GM08714 (cell line): ENCODE measurements around the gene PDE9A.

Source experiments
- H3K4me3 ChIP-seq: fragments of 200-500 bp; sonication (Bioruptor generic); 2 replicates; pipeline ENCODE4 v1.5.1; 2014; ENCODE audit warnings: mild to moderate bottlenecking, low read length, inconsistent platforms
- ZNF274 ChIP-seq: IDR thresholded peaks from 2 replicates; pipeline ENCODE4 v1.6.1; 2012; ENCODE audit warnings: mild to moderate bottlenecking, low read depth, low read length

Gene PDE9A

GRCh38 chr21:42644223-42645208, 8.9 kb upstream of the PDE9A start:
- H3K4me3 ChIP-seq = no peak overlapping the region
- TF ChIP-seq ZNF274 = no peak

- TF ChIP-seq ZNF274 = no peak
- no peak overlapping the region for H3K4me3 ChIP-seq
Observed at GRCh38 chr21:42645211-42646075, 8.0 kb upstream of the PDE9A start.

- no peak overlapping the region for H3K4me3 ChIP-seq
- no peak for TF ChIP-seq ZNF274
Observed at GRCh38 chr21:42646076-42646825, 7.2 kb upstream of the PDE9A start.

- no peak overlapping the region for H3K4me3 ChIP-seq
- no peak for TF ChIP-seq ZNF274
Observed at GRCh38 chr21:42646836-42647235, 6.6 kb upstream of the PDE9A start.

GRCh38 chr21:42648606-42649005, 4.8 kb upstream of the PDE9A start:
- H3K4me3 ChIP-seq = no peak overlapping the region
- TF ChIP-seq ZNF274 = no peak

- TF ChIP-seq ZNF274 = no peak
- no peak overlapping the region for H3K4me3 ChIP-seq
Observed at GRCh38 chr21:42649122-42650032, 4.0 kb upstream of the PDE9A start.

GRCh38 chr21:42650033-42650370, 3.4 kb upstream of the PDE9A start:
- TF ChIP-seq ZNF274 = no peak
- no peak overlapping the region for H3K4me3 ChIP-seq

GRCh38 chr21:42650441-42651421, 2.7 kb upstream of the PDE9A start:
- no peak for TF ChIP-seq ZNF274
- H3K4me3 ChIP-seq = no peak overlapping the region

GRCh38 chr21:42651515-42652401, 1.7 kb upstream of the PDE9A start:
- H3K4me3 ChIP-seq = no peak overlapping the region
- no peak for TF ChIP-seq ZNF274

GRCh38 chr21:42652527-42653230, 742 bp upstream of the PDE9A start:
- no peak overlapping the region for H3K4me3 ChIP-seq
- no peak for TF ChIP-seq ZNF274
